SK-N-DZ (cell line): Measurements from ENCODE around the gene XPC. TPM values are rescaled to one million over a fixed set of nuclear protein-coding genes. Genes with fewer than 3 reads are reported as not detected.
"Not testable (repeated sequence)": the region's sequence is repeated elsewhere in the genome, so short reads cannot be mapped to it uniquely, and the experiment has no call there.

Experiments used
- DNase-seq: peaks from one replicate; pipeline ENCODE4 v3.0.0-alpha.2; 2015; ENCODE audit warnings: low spot score
- polyA plus RNA-seq, 2 experiments: library from polyadenylated mRNA; depleted of rRNA; stranded (reverse); fragments of >200 nt; gene quantifications; 2 replicates each; pipeline ENCODE4 v1.2.3, GENCODE V29; 2014

XPC gene
- 32.3 and 35.1 TPM in 2 replicates for polyA plus RNA-seq (2014; cell fraction: cytosol; rRNA removed)
- 50.3 and 63.1 TPM in 2 replicates for polyA plus RNA-seq (2014; cell fraction: nucleus; rRNA removed)

GRCh38 chr3:14178247-14179113 lies at the start of gene XPC, which contains the start of gene LSM3:
Gene XPC, minus strand, starts transcription at chr3:14178601. Its CDS starts 33 bp downstream, at chr3:14178568.
Gene LSM3, plus strand, starts transcription at chr3:14178817. Its CDS starts 44 bp downstream, at chr3:14178861.
- DNase-seq, result peak; percentile 99

DNA sequence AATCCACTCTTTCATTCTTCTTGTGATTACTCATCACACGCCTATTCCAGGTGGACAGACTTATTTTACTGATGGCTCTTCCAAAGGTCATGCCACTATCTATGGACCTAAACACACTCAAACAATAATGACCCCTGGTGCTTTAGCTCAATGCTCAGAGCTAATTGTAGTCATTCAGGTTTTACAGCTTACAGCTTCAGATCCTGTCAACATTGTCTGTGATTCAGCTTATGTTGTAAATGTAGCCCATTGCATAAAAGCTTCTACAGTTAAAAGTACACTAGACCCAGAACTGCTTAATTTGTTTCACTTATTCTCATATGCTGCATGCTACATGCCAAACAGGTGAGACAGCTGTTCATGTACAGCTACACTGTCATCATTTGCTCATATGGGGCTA lies 49.5 kb upstream of the XPC start:
- no peak for DNase-seq

DNA sequence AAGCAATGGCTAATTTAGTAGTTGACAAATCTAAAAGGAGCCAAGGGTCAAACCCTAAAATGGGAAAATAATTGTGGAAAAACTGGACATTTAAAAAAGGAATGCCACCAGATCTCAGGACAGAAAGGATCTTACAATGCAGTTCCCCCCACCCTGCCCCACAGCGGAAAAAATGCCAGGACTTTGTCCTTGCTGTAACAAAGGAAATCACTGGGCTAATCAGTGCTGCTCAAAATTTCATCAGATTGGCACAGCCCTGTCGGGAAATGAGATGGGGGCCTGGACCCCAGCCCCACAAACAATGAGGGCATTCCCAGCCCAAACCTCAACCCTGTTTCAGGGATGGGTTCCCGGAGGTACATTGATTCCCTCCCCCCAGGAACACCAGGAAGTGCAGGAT lies 48.0 kb upstream of the XPC start:
- DNase-seq, result not testable (repeated sequence)

- no peak for DNase-seq
Observed at GRCh38 chr3:14225421-14225820, 47.0 kb upstream of the XPC start.

DNA sequence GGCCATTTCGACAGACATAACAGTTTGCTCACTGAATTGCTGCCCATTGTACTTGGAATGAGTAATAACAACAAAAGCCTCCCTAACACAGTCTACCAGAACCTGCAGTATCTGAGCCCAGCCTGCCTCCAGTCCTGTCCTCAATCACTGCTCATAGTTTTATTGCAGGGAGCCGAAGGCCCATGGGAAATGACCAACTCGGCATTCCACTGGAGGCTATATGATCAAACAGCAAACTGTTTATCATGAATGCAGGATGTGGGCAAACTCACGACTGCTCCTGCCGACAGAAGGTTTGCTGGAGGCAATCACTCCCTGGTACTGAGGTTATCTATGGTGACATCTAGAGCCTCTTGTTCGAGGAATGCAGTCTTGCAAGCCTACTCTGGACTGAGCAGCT lies 46.5 kb upstream of the XPC start:
- no peak for DNase-seq

DNA sequence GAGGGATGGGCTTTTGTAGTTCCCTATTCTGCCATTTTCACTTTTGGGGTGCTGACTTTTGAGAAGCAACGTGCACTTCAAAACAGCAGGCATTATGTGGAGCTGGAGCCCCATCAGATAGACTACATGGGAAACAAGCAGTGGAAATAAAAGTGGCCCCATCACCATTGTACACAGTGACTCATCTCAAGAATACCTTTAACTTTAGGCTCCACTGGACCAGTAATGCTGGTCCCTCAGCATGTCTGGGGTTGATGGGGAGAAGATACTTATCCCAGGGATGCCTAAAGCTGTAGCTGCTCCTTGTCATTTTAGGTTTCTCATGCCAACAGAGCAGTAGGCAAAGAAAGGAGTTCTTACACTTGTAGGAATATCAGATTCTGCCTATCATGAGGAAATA lies 45.2 kb upstream of the XPC start:
- no peak for DNase-seq

GRCh38 chr3:14222900-14223594 lies 44.6 kb upstream of the XPC start:
- no peak for DNase-seq

DNA sequence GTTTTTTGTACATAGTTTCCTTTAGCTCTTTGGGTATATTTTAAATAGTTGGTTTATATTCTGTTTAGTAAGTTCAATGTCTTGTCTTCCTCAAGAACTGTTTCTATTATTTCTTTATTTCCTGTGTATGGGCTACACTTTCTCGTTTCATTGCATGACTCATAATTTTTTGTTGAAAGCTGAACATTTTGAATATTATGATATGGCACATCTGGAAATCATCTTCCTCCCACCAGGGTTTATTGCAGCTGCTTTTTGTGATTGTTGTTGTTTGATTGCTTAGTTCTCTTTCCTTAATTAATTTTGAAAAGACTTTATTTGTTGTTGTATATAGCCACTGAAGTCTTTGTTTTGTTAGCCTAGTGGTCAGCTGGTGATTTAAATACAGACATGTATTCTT lies 44.1 kb upstream of the XPC start:
- DNase-seq, result no peak

- DNase-seq, result no peak
Observed at GRCh38 chr3:14221902-14222301, 43.5 kb upstream of the XPC start.

DNA sequence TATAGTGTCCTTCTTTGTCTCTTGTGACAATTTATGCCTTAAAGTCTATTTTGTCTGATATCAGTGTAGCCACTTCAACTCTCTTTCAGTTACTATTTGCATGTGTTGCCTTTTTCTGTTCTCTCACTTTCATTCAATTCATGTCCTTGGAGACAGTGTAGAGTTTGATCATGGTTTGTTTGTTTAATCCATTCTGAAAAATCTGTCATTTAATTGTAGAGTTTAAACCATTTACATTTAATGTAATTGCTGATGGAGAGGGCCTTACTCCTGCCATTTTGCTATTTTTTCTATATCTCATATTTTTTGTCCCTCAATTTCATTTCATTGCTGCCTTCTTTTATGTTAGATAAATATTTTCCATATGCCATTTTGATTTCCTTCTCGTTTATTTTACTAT lies 42.5 kb upstream of the XPC start:
- no peak for DNase-seq

GRCh38 chr3:14218355-14218754 lies 40.0 kb upstream of the XPC start:
- no peak for DNase-seq

DNA sequence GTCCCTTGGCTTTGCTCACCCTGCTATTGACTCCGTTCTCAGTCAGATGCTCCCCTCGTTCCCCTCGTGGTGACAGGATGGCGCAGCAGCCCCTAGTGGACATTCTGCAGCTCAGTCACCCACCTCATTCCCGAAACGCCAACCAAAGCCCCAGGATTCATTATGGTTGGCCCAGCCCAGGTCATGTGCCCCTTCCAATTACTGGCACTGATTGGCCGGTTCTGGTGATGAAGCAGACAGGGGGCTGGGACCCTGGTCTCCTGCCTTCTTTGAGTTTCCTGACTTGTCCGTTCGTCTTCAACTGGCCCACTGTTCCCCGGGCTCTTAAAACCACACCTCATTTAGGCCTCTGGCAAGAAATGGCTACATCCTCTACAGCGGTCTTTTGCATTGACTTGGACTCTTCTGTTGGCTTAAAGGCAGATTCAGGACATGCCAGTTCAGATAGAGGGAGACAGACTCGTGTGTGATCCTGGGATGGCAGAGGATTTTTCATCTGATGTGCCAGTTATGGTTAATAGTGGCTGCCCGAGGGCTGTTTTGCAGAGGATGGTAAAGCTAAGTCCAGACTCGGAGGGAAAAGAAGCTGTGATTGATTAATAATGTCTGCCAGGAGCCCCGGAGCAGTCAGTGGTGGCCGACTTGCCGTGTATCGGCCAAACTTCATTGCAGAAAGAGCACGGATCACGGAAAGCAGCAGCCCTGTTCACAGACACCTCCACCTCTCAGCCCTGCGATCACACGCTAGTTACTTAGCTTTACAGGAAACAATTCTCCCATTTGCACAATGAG lies 38.1 kb upstream of the XPC start:
- DNase-seq, result peak; percentile 90

- no peak for DNase-seq
Observed at GRCh38 chr3:14214764-14215163, 36.4 kb upstream of the XPC start.

DNA sequence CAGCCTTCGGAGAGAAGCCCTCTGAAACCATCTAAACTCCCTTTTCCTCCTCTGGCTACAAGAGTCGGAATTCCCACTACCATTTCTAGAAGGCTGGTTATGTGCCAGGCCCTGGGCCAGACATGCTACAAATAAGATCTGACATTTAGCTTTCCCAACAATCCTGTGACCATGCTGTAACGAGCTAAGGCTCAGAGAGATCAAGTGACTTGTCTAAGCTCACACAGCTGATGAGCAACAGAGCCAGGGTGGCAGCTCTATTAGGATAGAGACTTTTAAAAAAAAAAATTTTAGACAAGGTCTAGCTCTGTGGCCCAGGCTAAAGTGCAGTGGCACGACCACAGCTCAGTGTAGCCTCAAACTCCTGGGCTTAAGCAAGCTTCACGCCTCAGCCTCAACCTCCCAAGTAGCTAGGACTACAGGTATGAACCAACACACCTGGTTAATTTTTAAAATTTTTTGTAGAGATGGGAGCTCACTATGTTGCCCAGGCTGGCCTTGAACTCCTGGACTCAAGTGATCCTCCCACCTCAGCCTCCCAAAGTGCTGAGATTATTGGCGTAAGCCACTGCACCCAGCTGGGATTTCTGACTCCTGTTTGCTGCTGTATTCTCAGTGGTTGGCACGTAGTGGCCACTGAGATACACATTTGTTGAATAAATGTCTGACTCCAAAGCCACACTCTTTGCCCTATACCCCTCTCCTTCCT lies 34.8 kb upstream of the XPC start:
- DNase-seq, result no peak

- no peak for DNase-seq
Observed at GRCh38 chr3:14212032-14212431, 33.6 kb upstream of the XPC start.

DNA sequence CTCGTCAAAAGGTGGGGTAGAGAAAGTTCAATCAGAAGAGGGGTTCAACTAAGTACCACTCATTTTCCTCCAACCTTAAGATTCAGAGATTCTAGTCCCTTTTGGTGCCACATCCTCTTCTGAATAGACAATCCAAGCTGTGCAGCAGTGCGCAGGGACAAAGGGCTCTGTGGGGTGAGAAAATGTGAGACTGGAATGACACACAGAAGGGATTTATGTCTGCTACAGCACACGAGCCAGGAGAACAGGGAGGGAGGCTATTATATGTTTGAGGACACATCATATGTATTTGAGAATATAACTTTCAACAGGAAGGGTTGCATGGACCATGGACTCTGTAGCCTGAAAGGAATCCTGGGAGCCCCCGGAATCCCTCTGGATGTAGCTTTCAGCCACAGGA lies 33.2 kb upstream of the XPC start:
- no peak for DNase-seq

DNA sequence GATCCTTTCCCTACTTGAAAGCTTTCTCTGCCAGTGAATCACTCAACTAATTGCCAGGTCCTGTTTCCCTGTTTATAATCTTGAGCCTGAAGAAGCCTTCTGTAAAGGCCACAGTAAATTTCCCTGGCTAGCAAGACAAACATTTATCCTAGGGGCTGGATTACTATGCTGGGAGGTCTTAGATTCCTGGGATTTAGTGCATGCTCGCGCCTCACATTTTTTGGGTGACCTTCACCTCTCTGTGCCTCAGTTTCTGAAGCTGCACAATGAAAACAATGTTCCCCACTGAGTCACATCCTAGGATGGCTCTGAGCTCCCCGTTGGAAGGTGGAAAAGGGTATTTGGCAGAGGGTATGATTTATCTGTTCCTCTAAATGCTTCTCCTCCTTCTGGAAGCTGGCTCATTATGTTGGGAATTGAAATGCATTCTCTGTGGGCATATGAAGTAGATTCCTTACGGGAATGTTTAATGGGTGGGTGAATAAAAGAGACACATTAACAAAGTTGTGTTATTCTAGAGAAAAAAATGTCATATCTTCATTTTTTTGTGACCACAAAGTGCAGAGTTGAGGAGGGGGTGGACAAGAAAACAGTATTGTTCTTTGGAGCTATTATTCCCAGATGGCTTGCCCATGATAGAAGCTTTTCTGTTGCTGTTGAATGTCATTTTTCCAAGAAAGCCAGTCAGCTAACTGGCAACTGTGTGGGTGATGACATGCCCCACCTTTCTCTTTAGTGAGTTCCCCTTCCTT lies 32.6 kb upstream of the XPC start:
- no peak for DNase-seq

- DNase-seq, result no peak
Observed at GRCh38 chr3:14210290-14210688, 31.9 kb upstream of the XPC start.

- no peak for DNase-seq
Observed at GRCh38 chr3:14209581-14210289, 31.3 kb upstream of the XPC start.

GRCh38 chr3:14208977-14209394 lies 30.6 kb upstream of the XPC start:
- DNase-seq, result no peak
